Measurements from ENCODE around the gene DMAC2L. TPM values are rescaled to one million over a fixed set of nuclear protein-coding genes. Genes with fewer than 3 reads are reported as not detected.

DMAC2L gene
- total RNA-seq, 1 donor from 2014 or later, result 10.9 TPM

- Histone ChIP-seq H3K4me3 (ENCODE audit: insufficient read depth, low read depth, low read length) (no peak overlapping the region), H4K20me1 (ENCODE audit: insufficient read depth, low read length) (no peaks in the 10 kb centered on the region), H3K4me2 (ENCODE audit: low read length) (no peak overlapping the region), H3K4me1 (ENCODE audit: insufficient read depth, low read length) (peaks cover 40% of the 10 kb centered on the region), H3K9ac (ENCODE audit: low read length) (no peak overlapping the region), H3K9me3 (ENCODE audit: insufficient read depth, low read depth, low read length) (no peaks in the 10 kb centered on the region), H3K27ac (ENCODE audit: low read depth, low read length) (no peak overlapping the region), H3K36me3 (ENCODE audit: insufficient read depth, low read length) (no peaks in the 10 kb centered on the region), H2AFZ (ENCODE audit: low read depth, low read length) (no peak overlapping the region), H3K79me2 (ENCODE audit: insufficient read depth, low read length) (no peaks in the 10 kb centered on the region), H3K27me3 (ENCODE audit: insufficient read depth, low read length) (no peaks in the 10 kb centered on the region)
- TF ChIP-seq, protein P1, sequence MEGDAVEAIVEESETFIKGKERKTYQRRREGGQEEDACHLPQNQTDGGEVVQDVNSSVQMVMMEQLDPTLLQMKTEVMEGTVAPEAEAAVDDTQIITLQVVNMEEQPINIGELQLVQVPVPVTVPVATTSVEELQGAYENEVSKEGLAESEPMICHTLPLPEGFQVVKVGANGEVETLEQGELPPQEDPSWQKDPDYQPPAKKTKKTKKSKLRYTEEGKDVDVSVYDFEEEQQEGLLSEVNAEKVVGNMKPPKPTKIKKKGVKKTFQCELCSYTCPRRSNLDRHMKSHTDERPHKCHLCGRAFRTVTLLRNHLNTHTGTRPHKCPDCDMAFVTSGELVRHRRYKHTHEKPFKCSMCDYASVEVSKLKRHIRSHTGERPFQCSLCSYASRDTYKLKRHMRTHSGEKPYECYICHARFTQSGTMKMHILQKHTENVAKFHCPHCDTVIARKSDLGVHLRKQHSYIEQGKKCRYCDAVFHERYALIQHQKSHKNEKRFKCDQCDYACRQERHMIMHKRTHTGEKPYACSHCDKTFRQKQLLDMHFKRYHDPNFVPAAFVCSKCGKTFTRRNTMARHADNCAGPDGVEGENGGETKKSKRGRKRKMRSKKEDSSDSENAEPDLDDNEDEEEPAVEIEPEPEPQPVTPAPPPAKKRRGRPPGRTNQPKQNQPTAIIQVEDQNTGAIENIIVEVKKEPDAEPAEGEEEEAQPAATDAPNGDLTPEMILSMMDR (IDR thresholded peaks at IDR 0.05; ENCODE audit: insufficient read depth, low read depth, low read length), result no peak
- no peak for TF ChIP-seq EZH2 (IDR thresholded peaks at IDR 0.05; ENCODE audit: insufficient read depth, low read length)
- Mint-ChIP-seq H3K27me3 (ENCODE audit: low read depth, unreplicated experiment) (no peaks in the 10 kb centered on the region), H3K4me3 (ENCODE audit: unreplicated experiment) (peak overlapping the region; percentile 37), H3K27ac (ENCODE audit: unreplicated experiment) (peak overlapping the region; percentile 77), H3K4me1 (ENCODE audit: low read depth, unreplicated experiment) (peaks cover 49% of the 10 kb centered on the region), H3K9me3 (ENCODE audit: unreplicated experiment) (no peaks in the 10 kb centered on the region), H3K36me3 (ENCODE audit: low read depth, unreplicated experiment) (peaks cover 3% of the 10 kb centered on the region)
- FAIRE-seq, result no peak
- peak; percentile 49 for DNase-seq (ENCODE audit: low read depth)
These were observed 32.1 kb downstream of the DMAC2L start for GRCh38 chr14:50344116-50344775.

DNA sequence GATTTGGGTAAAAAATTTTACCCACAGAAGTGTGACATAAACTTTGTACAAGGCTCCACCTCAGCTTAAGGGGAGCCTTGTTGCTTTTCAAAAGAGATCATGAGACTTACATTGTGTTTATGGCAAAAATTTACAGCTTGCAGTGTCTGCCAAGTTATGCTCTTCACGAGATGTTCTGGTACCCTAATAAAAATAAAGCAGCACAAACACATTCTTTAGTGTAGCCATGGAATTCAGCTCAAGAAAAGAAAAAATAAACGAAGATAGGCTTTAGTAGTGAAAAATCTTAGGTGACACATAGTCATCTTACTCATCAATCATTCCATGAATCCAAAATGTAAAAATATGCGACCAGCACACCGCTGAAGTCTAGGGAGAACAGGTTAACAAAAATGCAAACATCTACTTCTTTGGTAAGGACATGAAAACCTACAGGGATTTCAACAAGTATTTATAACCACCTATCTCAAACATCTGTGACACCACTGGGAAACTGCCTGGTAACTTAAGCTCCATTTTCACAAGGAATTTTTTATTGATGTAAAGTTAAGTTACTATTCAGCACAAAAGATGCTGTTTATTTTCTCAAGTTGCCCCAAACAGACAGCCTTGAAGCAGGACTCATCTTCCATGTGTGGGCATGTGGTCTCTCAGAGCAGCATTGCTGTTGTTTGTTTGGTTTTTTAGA lies 32.9 kb downstream of the DMAC2L start:
- no peaks in the 10 kb centered on the region for H3K9me3 Mint-ChIP-seq (ENCODE audit: unreplicated experiment)
- H3K27me3 Mint-ChIP-seq (ENCODE audit: low read depth, unreplicated experiment), result no peaks in the 10 kb centered on the region
- no peak for TF ChIP-seq EZH2 (IDR thresholded peaks at IDR 0.05; ENCODE audit: insufficient read depth, low read length)
- TF ChIP-seq, protein P1 (IDR thresholded peaks at IDR 0.05; ENCODE audit: insufficient read depth, low read depth, low read length), result no peak
- peaks cover 49% of the 10 kb centered on the region for H3K4me1 Mint-ChIP-seq (ENCODE audit: low read depth, unreplicated experiment)
- H3K4me3 Mint-ChIP-seq (ENCODE audit: unreplicated experiment), result no peak overlapping the region
- FAIRE-seq (peak; percentile 20), DNase-seq (ENCODE audit: low read depth) (no peak)
- no peak overlapping the region for H3K9ac ChIP-seq (ENCODE audit: low read length)
- peak overlapping the region; percentile 4 for H3K4me2 ChIP-seq (ENCODE audit: low read length)
- H3K9me3 ChIP-seq (ENCODE audit: insufficient read depth, low read depth, low read length), result no peaks in the 10 kb centered on the region
- H3K4me3 ChIP-seq (ENCODE audit: insufficient read depth, low read depth, low read length), result no peak overlapping the region
- H3K36me3 ChIP-seq (ENCODE audit: insufficient read depth, low read length), result no peaks in the 10 kb centered on the region
- no peak overlapping the region for H2AFZ ChIP-seq (ENCODE audit: low read depth, low read length)
- H3K27ac ChIP-seq (ENCODE audit: low read depth, low read length), result no peak overlapping the region
- H3K4me1 ChIP-seq (ENCODE audit: insufficient read depth, low read length), result peaks cover 40% of the 10 kb centered on the region
- H3K27me3 ChIP-seq (ENCODE audit: insufficient read depth, low read length), result no peaks in the 10 kb centered on the region
- peaks cover 3% of the 10 kb centered on the region for H3K36me3 Mint-ChIP-seq (ENCODE audit: low read depth, unreplicated experiment)
- no peaks in the 10 kb centered on the region for H4K20me1 ChIP-seq (ENCODE audit: insufficient read depth, low read length)
- no peaks in the 10 kb centered on the region for H3K79me2 ChIP-seq (ENCODE audit: insufficient read depth, low read length)
- H3K27ac Mint-ChIP-seq (ENCODE audit: unreplicated experiment), result peak overlapping the region; percentile 35
